Testis (tissue), 3 donors: ENCODE data around the gene REEP2. TPM values are rescaled to one million over a fixed set of nuclear protein-coding genes. Genes with fewer than 3 reads are reported as not detected.

ENCODE experiments used
- DNase-seq: peaks from one replicate; pipeline ENCODE4 v3.0.0-alpha.2; 2019
- H3K27ac ChIP-seq, 2 donors: fragments of 200-600 bp; sonication (generic); one replicate each; pipeline ENCODE4 v1.5.1; 2019
- H3K27me3 ChIP-seq: fragments of 200-600 bp; sonication (generic); one replicate; pipeline ENCODE4 v1.5.1; 2019
- H3K36me3 ChIP-seq: fragments of 200-600 bp; sonication (generic); one replicate; pipeline ENCODE4 v1.5.1; 2017; ENCODE audit warnings: low read depth; ENCODE audit errors: missing control alignments
- H3K4me1 ChIP-seq: fragments of 200-600 bp; sonication (generic); one replicate; pipeline ENCODE4 v1.5.1; 2019
- H3K4me3 ChIP-seq, 2 donors: fragments of 200-600 bp; sonication (generic); one replicate each; pipeline ENCODE4 v1.5.1; 2017 to 2019
- H3K9me3 ChIP-seq: fragments of 200-600 bp; sonication (generic); one replicate; pipeline ENCODE4 v1.5.1; 2017
- CTCF ChIP-seq, 3 experiments: fragments of 450-650 bp in 2 of 3; fragments of 200-600 bp in 1 of 3; sonication (generic) in 1 of 3; IDR thresholded peaks; one replicate each; pipeline ENCODE4 v1.5.1; 2016 to 2019; ENCODE audit warnings: antibody characterized with exemption in 3 of 3, mild to moderate bottlenecking in 2 of 3, moderate library complexity in 1 of 3
- POLR2A ChIP-seq: fragments of 450-650 bp; IDR thresholded peaks from one replicate; pipeline ENCODE4 v1.6.1; 2017; ENCODE audit warnings: antibody characterized with exemption, mild to moderate bottlenecking, moderate library complexity
- WGBS, 2 donors: methylation state at CpG; one replicate each; pipeline ENCODE4 v1.1.5; 2018; 5-methylcytosine and 5-hydroxymethylcytosine counted together
- intact Hi-C: fragments of 100-400 bp; cut with DNase I; formaldehyde crosslinking; loops from one replicate; pipeline ENCODE4 v1.15.1; 2023; ENCODE audit warnings: low total_unique reads
- polyA plus RNA-seq: library from polyadenylated mRNA; stranded (reverse); fragments of 350-450 nt; fragmentation: Illumina TruSeq; extraction: RNeasy Lipid Tissue Mini Kit (QIAGEN cat#74804); gene quantifications from one replicate; pipeline ENCODE4 v1.2.3, GENCODE V29; 2014; ENCODE audit warnings: low read depth, low replicate concordance; ENCODE audit not compliant: insufficient read depth
- total RNA-seq, 2 donors: library from RNA; depleted of rRNA; stranded (reverse); fragments of >200 nt; gene quantifications; one replicate each; pipeline ENCODE4 v1.2.3, GENCODE V29; 2016

REEP2 gene
- total and polyA plus RNA-seq, 3 donors from 2014 or later = 13.5 to 18.3 (median 15.7) TPM

- no peaks in the 10 kb centered on the region for H3K27me3 ChIP-seq
- peaks cover 25% of the 10 kb centered on the region for H3K4me1 ChIP-seq
- intact Hi-C loops = no loop called here
- H3K4me3 ChIP-seq = no peak overlapping the region
- no peaks in the 10 kb centered on the region for H3K9me3 ChIP-seq
- no peaks in the 10 kb centered on the region for H3K36me3 ChIP-seq
- H3K27ac ChIP-seq = no peak overlapping the region
- WGBS, 2 donors = 63 to 79% methylated on average over 11 of the region's 11 CpGs
- no peak for DNase-seq
- TF ChIP-seq CTCF (IDR thresholded peaks at IDR 0.05) (no peak), POLR2A (no peak)
Observed at GRCh38 chr5:138461343-138462125, 22.7 kb downstream of the REEP2 start.

GRCh38 chr5:138463419-138464007 is 24.7 kb downstream of the REEP2 start:
- intact Hi-C loops = no loop called here
- H3K27ac ChIP-seq = peak overlapping the region; percentile 93 to 98
- H3K9me3 ChIP-seq = no peaks in the 10 kb centered on the region
- TF ChIP-seq CTCF (IDR thresholded peaks at IDR 0.05) = peak in 1 of 3 experiments; percentile 17
- TF ChIP-seq POLR2A = no peak
- H3K4me1 ChIP-seq = peaks cover 22% of the 10 kb centered on the region
- WGBS, 2 donors = 5 to 7% methylated on average over 21 of the region's 21 CpGs
- H3K4me3 ChIP-seq = peak overlapping the region; percentile 75 to 84
- H3K27me3 ChIP-seq = no peaks in the 10 kb centered on the region
- no peaks in the 10 kb centered on the region for H3K36me3 ChIP-seq
- DNase-seq = peak; percentile 67

- TF ChIP-seq POLR2A (peak; percentile 10), CTCF (IDR thresholded peaks at IDR 0.05) (peak; percentile 82 to 95 (median 86))
- H3K36me3 ChIP-seq = no peaks in the 10 kb centered on the region
- no peaks in the 10 kb centered on the region for H3K9me3 ChIP-seq
- H3K4me3 ChIP-seq = peak overlapping the region; percentile 75 to 84
- H3K27ac ChIP-seq = peak overlapping the region; percentile 93 to 98
- no peaks in the 10 kb centered on the region for H3K27me3 ChIP-seq
- WGBS, 2 donors = 0% methylated on average over 2 to 34 of the region's 34 CpGs
- peaks cover 17% of the 10 kb centered on the region for H3K4me1 ChIP-seq
- intact Hi-C loops = no loop called here
- DNase-seq = peak; percentile 93
Observed at GRCh38 chr5:138464008-138464387, 25.1 kb downstream of the REEP2 start.

- no peaks in the 10 kb centered on the region for H3K27me3 ChIP-seq
- peak overlapping the region; percentile 75 to 84 for H3K4me3 ChIP-seq
- intact Hi-C loops = no loop called here
- H3K9me3 ChIP-seq = no peaks in the 10 kb centered on the region
- TF ChIP-seq POLR2A (no peak), CTCF (IDR thresholded peaks at IDR 0.05) (peak in 1 of 3 experiments; percentile 20)
- peak overlapping the region; percentile 93 to 98 for H3K27ac ChIP-seq
- peaks cover 15% of the 10 kb centered on the region for H3K4me1 ChIP-seq
- 1% methylated on average over 64 of the region's 64 CpGs; no CpG with 5 or more reads in 1 of the 2 donors for WGBS, 2 donors
- H3K36me3 ChIP-seq = no peaks in the 10 kb centered on the region
- DNase-seq = peak; percentile 98
Observed at GRCh38 chr5:138464388-138465260, 25.8 kb downstream of the REEP2 start.
